Middle frontal gyrus (tissue), 1 donor: Measurements from ENCODE around the gene SGPL1.
A peak's percentile ranks its signal among the peaks of the same experiment; 100 is the strongest.
"Not testable (repeated sequence)": the region's sequence is repeated elsewhere in the genome, so short reads cannot be mapped to it uniquely, and the experiment has no call there.

Source experiments
- DNase-seq: peaks from one replicate; pipeline ENCODE4 v3.0.0-alpha.2; 2015; ENCODE audit warnings: low spot score; ENCODE audit errors: extremely low spot score

Gene SGPL1

DNA sequence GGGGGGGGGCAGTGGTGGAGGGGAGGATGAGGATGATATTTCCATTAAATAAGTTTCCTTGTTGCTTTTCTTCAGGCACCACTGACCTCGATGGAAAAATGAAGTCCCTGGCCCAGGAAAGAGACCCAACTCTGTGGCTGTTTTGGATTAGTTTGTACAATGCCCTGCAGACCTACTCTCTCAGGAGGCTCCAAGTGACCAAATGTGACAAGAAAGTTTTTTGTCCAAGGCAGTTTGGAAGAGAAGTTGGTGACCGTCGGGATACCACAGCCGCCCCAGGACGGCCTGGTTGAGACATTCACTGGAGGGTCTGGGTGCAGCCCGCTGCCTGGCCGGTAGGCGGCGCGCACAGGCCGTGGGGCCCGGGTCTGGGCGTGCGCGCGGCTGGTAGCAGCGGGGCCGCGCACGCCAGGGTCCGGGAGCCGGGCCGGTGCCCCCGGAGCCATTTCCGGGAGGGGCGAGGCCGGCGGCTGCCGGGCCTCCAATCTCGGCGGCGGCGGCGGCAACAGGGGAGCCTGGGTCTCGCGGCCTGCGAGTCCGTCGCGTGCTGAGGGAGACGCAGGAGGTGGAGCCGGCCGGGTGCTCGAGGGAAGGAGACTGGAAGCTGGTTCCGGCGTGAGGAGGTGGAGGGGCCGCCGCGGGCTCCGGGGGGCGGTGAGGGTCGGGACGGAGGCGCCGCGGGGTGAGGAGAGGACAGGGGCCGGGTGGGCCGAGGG, at the start of gene SGPL1:
TSS of gene SGPL1 (plus strand) at position 445 of the 716 bp plus-strand sequence. CDS start 906 bp downstream, outside the sequence.
- DNase-seq: peak; percentile 75

DNA sequence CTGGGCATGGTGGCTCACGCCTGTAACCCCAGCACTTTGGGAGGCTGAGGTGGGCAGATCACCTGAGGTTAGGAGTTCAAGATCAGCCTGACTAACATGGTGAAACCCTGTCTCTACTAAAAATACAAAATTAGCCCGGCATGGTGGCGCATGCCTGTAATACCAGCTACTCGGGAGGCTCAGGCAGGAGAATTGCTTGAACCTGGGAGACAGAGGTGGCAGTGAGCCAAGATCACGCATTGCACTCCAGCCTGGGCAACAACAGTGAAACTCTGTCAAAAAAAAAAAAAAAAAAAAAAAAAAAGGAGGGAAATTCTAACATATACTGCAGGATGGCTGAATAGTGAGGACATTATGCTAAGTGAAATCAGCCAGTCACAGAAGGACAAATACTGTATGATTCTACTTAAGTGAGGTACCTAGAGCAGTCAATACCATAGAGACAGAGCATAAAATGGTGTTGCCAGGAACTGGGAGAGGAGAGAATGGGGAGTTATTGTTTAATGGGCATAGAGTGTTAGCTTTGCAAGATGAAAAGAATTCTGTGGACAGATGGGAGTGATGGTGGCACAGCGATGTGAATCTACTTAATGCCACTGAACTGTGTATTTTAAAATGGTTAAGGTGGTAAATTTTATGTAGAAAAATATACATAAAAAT, 47.6 kb upstream of the SGPL1 start:
- DNase-seq: not testable (repeated sequence)

- no peak for DNase-seq
These were observed 46.6 kb upstream of the SGPL1 start for GRCh38 chr10:70769121-70769520.

DNA sequence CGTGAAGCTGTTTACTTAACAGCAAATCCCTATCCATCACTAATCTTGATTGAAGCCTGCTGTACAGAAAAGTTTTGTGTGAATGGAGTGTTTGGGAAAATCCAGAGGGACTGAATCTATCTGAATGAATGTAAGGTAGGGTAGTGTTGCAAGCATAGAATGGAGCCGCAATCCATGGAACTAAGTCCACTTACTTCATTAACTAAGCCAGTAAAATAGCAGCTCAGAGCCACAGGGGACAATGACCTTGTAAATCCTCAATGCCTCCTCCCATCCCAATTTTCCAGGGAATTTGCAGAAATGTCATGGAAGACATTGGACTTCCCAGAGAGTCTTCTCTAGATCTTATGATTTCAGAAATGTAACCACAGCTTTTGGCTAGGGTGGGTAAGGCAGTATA, 45.7 kb upstream of the SGPL1 start:
- no peak for DNase-seq

DNA sequence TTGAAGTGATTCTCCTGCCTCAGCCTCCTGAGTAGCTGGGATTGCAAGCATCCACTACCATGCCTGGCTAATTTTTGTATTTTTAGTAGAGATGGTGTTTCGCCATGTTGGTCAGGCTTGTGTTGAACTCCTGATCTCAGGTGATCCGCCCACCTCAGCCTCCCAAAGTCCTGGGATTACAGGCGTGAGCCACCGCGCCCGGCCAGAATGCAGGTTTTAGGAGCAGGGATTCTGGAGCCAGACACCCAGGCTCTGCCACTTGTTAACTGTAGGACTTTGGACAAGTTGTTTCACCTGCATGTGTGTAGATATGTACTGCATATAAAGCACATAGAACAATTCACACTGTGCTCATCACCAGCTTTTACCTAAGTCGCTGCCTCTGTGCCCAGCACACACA, 45.2 kb upstream of the SGPL1 start:
- DNase-seq: not testable (repeated sequence)

GRCh38 chr10:70771311-70772194, 44.2 kb upstream of the SGPL1 start:
- DNase-seq: no peak

- DNase-seq: no peak
These were observed 43.1 kb upstream of the SGPL1 start for GRCh38 chr10:70772627-70773026.

- DNase-seq: no peak
These were observed 42.3 kb upstream of the SGPL1 start for GRCh38 chr10:70773461-70773860.

DNA sequence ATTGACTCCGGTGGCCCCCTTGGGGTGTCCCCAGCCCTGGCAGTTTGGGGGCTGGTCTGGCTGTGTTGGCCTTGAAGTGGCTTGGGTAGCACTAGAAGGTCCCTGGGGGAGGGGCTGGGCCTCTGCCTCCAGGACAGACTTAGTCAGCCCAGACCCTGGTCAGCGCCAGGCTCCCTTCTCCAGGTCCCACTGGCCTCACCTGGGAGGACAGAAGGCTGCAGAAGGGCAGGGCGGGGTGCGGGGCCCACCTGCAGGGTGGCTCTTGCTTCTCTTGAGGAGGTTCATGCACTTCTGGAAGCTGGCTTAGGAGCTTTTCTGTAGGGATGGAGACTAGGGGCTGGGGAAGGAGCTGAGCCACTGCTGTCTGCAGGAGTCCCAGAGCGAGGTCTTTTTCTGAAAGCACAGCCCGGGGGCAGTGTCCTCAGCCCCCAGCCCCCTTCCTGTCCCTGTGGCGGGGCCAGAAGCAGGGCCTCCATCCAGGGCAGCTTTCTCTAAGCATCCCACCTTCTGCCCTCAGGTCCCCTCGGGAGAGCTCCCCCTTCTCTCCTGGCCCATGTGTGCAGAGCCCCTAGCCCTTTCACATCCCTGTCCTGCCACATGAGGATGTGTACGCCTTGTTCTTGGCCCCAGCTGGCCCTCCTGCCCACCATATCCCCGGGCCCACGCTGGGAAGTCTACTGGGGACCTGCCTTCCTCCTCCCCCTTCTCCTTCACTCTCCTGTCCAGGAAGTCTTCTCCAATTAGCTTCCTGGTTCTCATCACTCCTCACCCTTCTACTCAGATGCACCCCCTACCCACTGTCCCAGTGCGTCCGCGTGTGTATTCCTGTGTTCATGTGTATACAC, 41.6 kb upstream of the SGPL1 start:
- DNase-seq: no peak

DNA sequence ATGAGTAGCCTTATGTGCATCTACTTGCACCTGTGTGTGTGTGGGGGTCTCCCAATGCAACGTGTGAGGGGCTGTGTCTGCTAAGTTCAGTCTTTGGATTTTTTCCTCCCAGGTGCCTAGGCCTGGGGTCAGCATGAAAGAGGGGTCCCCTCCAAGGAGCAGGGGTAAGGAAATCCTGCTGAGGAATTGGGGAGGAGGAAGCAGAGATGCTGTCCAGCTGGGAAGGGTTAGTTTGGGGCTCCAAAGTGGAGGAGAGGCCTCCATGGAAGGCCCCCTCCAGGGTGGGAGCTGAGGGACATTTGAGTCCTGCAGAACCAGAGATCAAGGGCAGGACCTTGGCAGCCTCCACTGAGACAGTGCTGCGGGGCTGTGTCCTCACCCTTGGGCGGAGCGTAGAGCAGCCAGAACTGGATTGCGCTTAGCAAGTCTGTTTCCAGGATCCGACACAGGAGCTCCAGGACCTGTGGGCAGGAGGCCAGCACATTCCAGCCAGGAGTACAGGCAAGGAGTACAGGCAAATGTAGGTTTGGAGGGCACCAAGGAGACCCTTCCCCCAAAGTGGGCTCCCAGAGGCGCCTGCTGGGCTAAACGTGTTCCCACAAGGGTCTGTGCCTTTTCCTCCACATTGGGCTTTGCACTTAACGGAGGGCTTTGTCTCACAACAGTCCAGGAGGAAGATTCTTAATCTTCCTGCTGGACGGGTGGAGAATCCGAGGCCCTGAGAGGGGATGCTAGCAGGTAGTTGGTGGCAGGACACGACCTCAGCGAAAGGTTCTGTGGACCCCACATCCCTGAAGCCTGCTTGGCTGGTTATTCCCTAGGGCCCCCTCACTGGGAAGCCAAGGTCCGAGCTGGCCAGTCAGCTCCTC, 40.7 kb upstream of the SGPL1 start:
- DNase-seq: no peak

DNA sequence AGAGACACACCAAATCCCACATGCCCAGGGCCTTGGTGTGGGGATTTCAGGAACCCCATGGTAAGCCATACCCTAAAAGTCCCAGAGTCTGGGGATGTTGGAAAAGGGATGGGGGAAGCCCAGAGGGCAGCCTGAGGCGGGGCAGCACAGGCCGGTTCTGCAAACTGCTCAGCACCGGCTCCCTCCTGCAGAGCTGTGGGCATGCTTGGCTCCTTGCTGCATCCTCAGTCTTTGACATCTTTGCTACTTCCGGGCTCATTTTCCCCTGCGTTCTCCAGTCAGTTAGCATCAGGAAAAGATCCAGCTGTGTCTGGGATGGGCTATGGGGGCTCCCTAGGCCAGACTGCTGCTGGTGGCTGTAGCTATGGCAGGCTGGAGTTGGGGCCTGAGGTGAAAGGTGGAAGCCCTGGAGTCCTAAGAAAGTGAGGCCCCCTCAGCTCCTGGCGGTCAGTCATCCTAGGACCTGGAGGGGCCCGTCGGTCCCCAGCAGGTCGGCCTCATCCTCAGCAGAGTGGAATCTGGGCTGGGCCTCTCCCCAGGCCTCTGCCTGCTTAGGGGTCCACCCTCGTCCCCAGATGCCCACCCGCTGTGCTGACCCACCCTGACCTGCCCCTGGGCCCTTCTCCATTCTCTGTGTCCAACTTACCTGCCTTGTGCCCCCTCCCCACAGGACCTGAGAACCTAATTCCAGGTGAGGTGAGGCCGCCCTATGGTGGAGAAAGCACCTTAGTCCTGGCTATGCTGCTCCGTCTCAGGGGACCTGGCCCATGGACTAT, 39.9 kb upstream of the SGPL1 start:
- no peak for DNase-seq

- DNase-seq: no peak
These were observed 39.2 kb upstream of the SGPL1 start for GRCh38 chr10:70776455-70777005.

GRCh38 chr10:70777063-70777875, 38.5 kb upstream of the SGPL1 start:
- DNase-seq: no peak

GRCh38 chr10:70778267-70778924, 37.4 kb upstream of the SGPL1 start:
- no peak for DNase-seq

- no peak for DNase-seq
These were observed 36.7 kb upstream of the SGPL1 start for GRCh38 chr10:70779088-70779487.

- no peak for DNase-seq
These were observed 36.0 kb upstream of the SGPL1 start for GRCh38 chr10:70779511-70780369.

GRCh38 chr10:70780370-70780760, 35.4 kb upstream of the SGPL1 start:
- no peak for DNase-seq
